IMR-90 (cell line): Measurements from ENCODE around the gene HOXA3. TPM values are rescaled to one million over a fixed set of nuclear protein-coding genes. Genes with fewer than 3 reads are reported as not detected.

Experiments
- ATAC-seq: fragments of 200-7000 bp; cut with Tn5 transposase; 2 replicates; pipeline ENCODE4 v1.9.1; 2020; ENCODE audit warnings: low read depth, mild to moderate bottlenecking, moderate library complexity
- BruUV-seq: library from RNA; stranded (reverse); fragments of 400-500 nt; replicated peaks from 2 replicates; lab custom pipeline; 2021; lab: Mats Ljungman, UMichigan
- CTCF ChIA-PET: fragments of 300-600 bp; formaldehyde crosslinking; extraction: SDS; loops from one replicate; lab custom pipeline; 2021; ENCODE audit warnings: antibody characterized with exemption; lab: Yijun Ruan, JAX
- POLR2A ChIA-PET: fragments of 300-600 bp; sonication (Branson Sonifier 250); formaldehyde crosslinking; loops from one replicate; lab custom pipeline; 2022; ENCODE audit warnings: antibody characterized with exemption; ENCODE audit not compliant: unreplicated experiment; lab: Charles Lee
- DNase-seq: peaks from one replicate; pipeline ENCODE4 v3.0.0; 2013
- H2AFZ ChIP-seq: replicated peaks from 2 replicates; pipeline ENCODE3; 2013; ENCODE audit warnings: low read length, mild to moderate bottlenecking; ENCODE audit not compliant: poor library complexity
- H2AK5ac ChIP-seq: 2 replicates; pipeline ENCODE4 v1.6.1; 2013; ENCODE audit warnings: low read depth, low read length, inconsistent platforms
- H2AK9ac ChIP-seq: replicated peaks from 2 replicates; pipeline ENCODE3; 2013; ENCODE audit warnings: mild to moderate bottlenecking, low read depth, low read length, moderate library complexity; ENCODE audit not compliant: poor library complexity
- H2BK120ac ChIP-seq: 2 replicates; pipeline ENCODE4 v1.6.1; 2013; ENCODE audit warnings: low read depth, low read length, inconsistent platforms
- H2BK15ac ChIP-seq: 3 replicates; pipeline ENCODE4 v1.6.1; 2013; ENCODE audit warnings: low read depth, low read length, inconsistent platforms
- H2BK20ac ChIP-seq: 2 replicates; pipeline ENCODE4 v1.6.1; 2013; ENCODE audit warnings: low read depth, mild to moderate bottlenecking, inconsistent platforms, low read length, moderate library complexity
- H2BK5ac ChIP-seq: 2 replicates; pipeline ENCODE4 v1.6.1; 2013; ENCODE audit warnings: mild to moderate bottlenecking, low read depth, low read length, inconsistent platforms; ENCODE audit not compliant: poor library complexity, severe bottlenecking
- H3K14ac ChIP-seq: replicated peaks from 2 replicates; pipeline ENCODE4 v1.6.1; 2013; ENCODE audit warnings: low read depth, low read length, inconsistent platforms
- H3K18ac ChIP-seq: 2 replicates; pipeline ENCODE4 v1.6.1; 2013; ENCODE audit warnings: low read depth, low read length, control low read depth
- H3K23ac ChIP-seq: 2 replicates; pipeline ENCODE4 v1.6.1; 2013; ENCODE audit warnings: low read depth, low read length, inconsistent platforms
- H3K27ac ChIP-seq: 2 replicates; pipeline ENCODE4 v1.5.1; 2013; ENCODE audit warnings: mild to moderate bottlenecking, control low read depth, low read length; ENCODE audit not compliant: insufficient read depth
- H3K27me3 ChIP-seq: 2 replicates; pipeline ENCODE4 v1.6.1; 2013; ENCODE audit warnings: low read length; ENCODE audit not compliant: control insufficient read depth, insufficient read depth
- H3K36me3 ChIP-seq: 2 replicates; pipeline ENCODE4 v1.6.1; 2013; ENCODE audit warnings: low read length, mixed read lengths; ENCODE audit not compliant: control insufficient read depth, insufficient read depth
- H3K4ac ChIP-seq: 2 replicates; pipeline ENCODE4 v1.6.1; 2013; ENCODE audit warnings: low read depth, low read length, inconsistent platforms
- H3K4me1 ChIP-seq: 2 replicates; pipeline ENCODE4 v1.6.1; 2013; ENCODE audit warnings: low read length, mixed read lengths; ENCODE audit not compliant: control insufficient read depth, insufficient read depth
- H3K4me2 ChIP-seq: 2 replicates; pipeline ENCODE4 v1.6.1; 2013; ENCODE audit warnings: low read depth, mild to moderate bottlenecking, control low read depth, low read length, moderate library complexity
- H3K4me3 ChIP-seq: 2 replicates; pipeline ENCODE4 v1.5.1; 2013; ENCODE audit warnings: low read depth, mild to moderate bottlenecking, control low read depth, low read length, moderate library complexity; ENCODE audit not compliant: insufficient read depth
- H3K56ac ChIP-seq: 2 replicates; pipeline ENCODE4 v1.6.1; 2013; ENCODE audit warnings: low read length, inconsistent platforms; ENCODE audit not compliant: insufficient read depth; ENCODE audit errors: extremely low read depth
- H3K79me1 ChIP-seq, 2 experiments: 2 replicates each; pipeline ENCODE4 v1.6.1; 2013; ENCODE audit warnings: low read length in 2 of 2, inconsistent platforms in 1 of 2, low read depth in 1 of 2
- H3K9ac ChIP-seq: 2 replicates; pipeline ENCODE4 v1.6.1; 2013; ENCODE audit warnings: low read depth, low read length, control low read depth
- H3K9me1 ChIP-seq: 2 replicates; pipeline ENCODE4 v1.6.1; 2013; ENCODE audit warnings: low read length, inconsistent platforms; ENCODE audit not compliant: insufficient read depth
- H3K9me3 ChIP-seq: 2 replicates; pipeline ENCODE4 v1.6.1; 2013; ENCODE audit warnings: low read length; ENCODE audit not compliant: control insufficient read depth, insufficient read depth
- H4K20me1 ChIP-seq: 2 replicates; pipeline ENCODE4 v1.6.1; 2013; ENCODE audit warnings: low read length, inconsistent platforms; ENCODE audit not compliant: insufficient read depth
- H4K5ac ChIP-seq: 2 replicates; pipeline ENCODE4 v1.6.1; 2013; ENCODE audit warnings: mild to moderate bottlenecking, low read depth, low read length, control low read depth
- H4K8ac ChIP-seq, 2 experiments: 2 replicates each; pipeline ENCODE4 v1.6.1; 2013; ENCODE audit warnings: low read depth in 2 of 2, low read length in 2 of 2, control low read depth in 1 of 2, inconsistent platforms in 1 of 2
- H4K91ac ChIP-seq: 2 replicates; pipeline ENCODE4 v1.6.1; 2013; ENCODE audit warnings: low read depth, low read length, inconsistent platforms; ENCODE audit not compliant: insufficient read depth
- BHLHE40 ChIP-seq: fragments of 150-350 bp; IDR thresholded peaks from 2 replicates; pipeline ENCODE4 v1.6.1; 2016; ENCODE audit warnings: mild to moderate bottlenecking, low read depth, low read length
- CTCF ChIP-seq: conservative IDR thresholded peaks from 2 replicates; pipeline ENCODE4 v1.5.1; 2012; ENCODE audit warnings: mild to moderate bottlenecking, low read depth, low read length, improper control_type of control experiment
- FOS ChIP-seq: fragments of 150-350 bp; IDR thresholded peaks from 2 replicates; pipeline ENCODE4 v1.6.1; 2016; ENCODE audit warnings: low read depth, low read length
- MAFK ChIP-seq: IDR thresholded peaks from 2 replicates; pipeline ENCODE4 v1.6.1; 2012; ENCODE audit warnings: low read depth, low read length, improper control_type of control experiment
- RFX5 ChIP-seq: IDR thresholded peaks from 2 replicates; pipeline ENCODE4 v1.8.0; 2012; ENCODE audit warnings: low read depth, mild to moderate bottlenecking, low read length, moderate library complexity
- WGBS, 2 experiments: methylation state at CpG; one replicate each; pipeline versions ENCODE4 v1.1.5 to v1.1.7; 2013; ENCODE audit warnings: missing lambda C conversion rate in 2 of 2; ENCODE audit not compliant: insufficient read length in 1 of 2; ENCODE audit errors: extremely low coverage in 2 of 2; 5-methylcytosine and 5-hydroxymethylcytosine counted together
- dilution Hi-C: fragments of 300-500 bp; cut with HindIII; formaldehyde crosslinking; loops from one replicate; pipeline ENCODE4 v1.14.3; 2018; ENCODE audit warnings: low sequenced_read_pairs; ENCODE audit not compliant: unreplicated experiment
- in situ Hi-C: fragments of 300-500 bp; cut with MboI; formaldehyde crosslinking; loops from 3 replicates; pipeline ENCODE4 v1.14.3; 2019; ENCODE audit warnings: low sequenced_read_pairs, inconsistent platforms, mixed read lengths
- intact Hi-C: fragments of 100-400 bp; cut with micrococcal nuclease; formaldehyde crosslinking; loops from 2 replicates; pipeline ENCODE4 v1.10.0; 2022
- polyA plus RNA-seq, 3 experiments: library from polyadenylated mRNA; depleted of rRNA; stranded (reverse); fragments of >200 nt; gene quantifications; 2 replicates each; pipeline ENCODE4 v1.2.3, GENCODE V29; 2012; ENCODE audit warnings: low replicate concordance in 1 of 3
- total RNA-seq: library from RNA; depleted of rRNA; stranded (reverse); fragments of >200 nt; gene quantifications from 2 replicates; pipeline ENCODE4 v1.2.3, GENCODE V29; 2012
- TF ChIP-seq, protein P1 (sequence below): fragments of 150-350 bp; IDR thresholded peaks from 2 replicates; pipeline ENCODE4 v1.6.1; 2017; ENCODE audit warnings: mild to moderate bottlenecking, antibody characterized with exemption, low read length, low read depth

The HOXA3 gene
- total and polyA plus RNA-seq, 2 of the 4 experiments (the other 2 are of a cell fraction): 0.90 to 5.4 TPM

DNA sequence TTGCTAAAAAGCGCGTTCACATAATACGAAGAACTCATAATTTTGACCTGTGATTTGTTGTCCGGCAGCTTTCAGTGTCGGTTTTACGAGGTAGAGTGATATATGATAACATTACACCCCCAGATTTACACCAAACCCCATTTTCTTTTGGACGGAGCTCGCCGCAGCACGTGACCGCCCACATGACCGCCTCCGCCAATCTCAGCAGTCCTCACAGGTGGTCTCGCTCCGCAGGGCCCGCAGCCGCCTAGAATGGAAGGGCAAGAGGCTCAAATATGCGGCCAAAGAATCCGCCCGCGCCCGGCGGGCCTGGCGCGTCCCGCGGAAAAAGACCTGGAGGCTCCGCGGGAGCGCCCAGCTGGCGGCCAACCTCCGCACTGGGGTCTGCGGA lies 4.1 kb upstream of the HOXA3 start, which contains the start of gene HOXA7:
TSS of gene HOXA7 (minus strand) at position 168 of the 391 bp plus-strand sequence. CDS start at position 38, 130 bp downstream.
- Histone ChIP-seq H3K18ac (no peak within 1 kb of the TSS), H4K8ac (peak within 1 kb of the TSS; percentile 80 to 90), H4K91ac (no peak within 1 kb of the TSS; the same call in 1 of the 2 replicates), H3K79me1 (0 out of 4 replicates have a peak, but pooled peaks cover 0 to 4% of the 10 kb centered on the region in 2 experiments), H3K4me1 (peaks cover 6% of the 10 kb centered on the region; the same call in 1 of the 2 replicates), H3K36me3 (no peaks in the 10 kb centered on the region), H3K56ac (peak within 1 kb of the TSS; percentile 38; the same call in 1 of the 2 replicates), H3K4me3 (peak within 1 kb of the TSS; percentile 69), H3K27me3 (no peaks in the 10 kb centered on the region; the same call in 1 of the 2 replicates), H2BK120ac (no peak within 1 kb of the TSS), H3K14ac (peak within 1 kb of the TSS; percentile 44; the same call in 1 of the 2 replicates), H2AFZ (peak within 1 kb of the TSS; percentile 90), H3K23ac (peak within 1 kb of the TSS; percentile 72), H3K27ac (peak within 1 kb of the TSS; percentile 34), H3K9me3 (no peaks in the 10 kb centered on the region), H2AK5ac (no peak within 1 kb of the TSS), H3K9me1 (peaks cover 3% of the 10 kb centered on the region; the same call in 1 of the 2 replicates), H3K4ac (peak within 1 kb of the TSS; percentile 59), H2BK5ac (no peak within 1 kb of the TSS), H2AK9ac (peak within 1 kb of the TSS; percentile 80), H2BK20ac (no peak within 1 kb of the TSS), H2BK15ac (no peak within 1 kb of the TSS), H4K5ac (no peak within 1 kb of the TSS; the same call in 1 of the 2 replicates), H3K4me2 (peak within 1 kb of the TSS; percentile 88), H4K20me1 (no peaks in the 10 kb centered on the region), H3K9ac (peak within 1 kb of the TSS; percentile 44; the same call in 1 of the 2 replicates)
- ChIA-PET CTCF (interaction anchor here (0.7 to 1.3 kb wide), 4 partner anchors 23 to 967 kb away, joined by 3 to 4 read pairs (median 3); no protein-coding TSS in a partner anchor), POLR2A (no interaction called here)
- TF ChIP-seq BHLHE40: peak; percentile 60
- peak; percentile 96 for TF ChIP-seq FOS
- no peak for TF ChIP-seq CTCF
- TF ChIP-seq, protein P1, sequence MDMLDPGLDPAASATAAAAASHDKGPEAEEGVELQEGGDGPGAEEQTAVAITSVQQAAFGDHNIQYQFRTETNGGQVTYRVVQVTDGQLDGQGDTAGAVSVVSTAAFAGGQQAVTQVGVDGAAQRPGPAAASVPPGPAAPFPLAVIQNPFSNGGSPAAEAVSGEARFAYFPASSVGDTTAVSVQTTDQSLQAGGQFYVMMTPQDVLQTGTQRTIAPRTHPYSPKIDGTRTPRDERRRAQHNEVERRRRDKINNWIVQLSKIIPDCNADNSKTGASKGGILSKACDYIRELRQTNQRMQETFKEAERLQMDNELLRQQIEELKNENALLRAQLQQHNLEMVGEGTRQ: peak; percentile 100
- TF ChIP-seq MAFK: no peak
- no peak for TF ChIP-seq RFX5
- 2% methylated on average over 7 of the region's 33 CpGs; no CpG with 5 or more reads in 1 of the 2 experiments for WGBS, 2 experiments
- BruUV-seq: no TSS peak
- dilution Hi-C loops (no loop called here), in situ Hi-C loops (loop anchor here (5.0 kb wide), 2 partner anchors 789 to 1304 kb away; no protein-coding TSS in a partner anchor), intact Hi-C loops (no loop called here)
- peak; percentile 63 for DNase-seq
- peak; percentile 53 for ATAC-seq
